Measurements from ENCODE around the gene PARVB. TPM values are rescaled to one million over a fixed set of nuclear protein-coding genes. Genes with fewer than 3 reads are reported as not detected.

PARVB gene
- total RNA-seq, 4 donors from 2014 or later, result 6.6 to 144 (median 30.1) TPM

GRCh38 chr22:44221710-44222475 is 197.8 kb downstream of the PARVB start:
- intact Hi-C loops (cut with DNase I; ENCODE audit: low total_unique reads), result no loop called here
- TF ChIP-seq EP300 (IDR thresholded peaks at IDR 0.05; ENCODE audit: low read depth), result no peak
- TF ChIP-seq CTCF (IDR thresholded peaks at IDR 0.05), result no peak
- no peak for TF ChIP-seq POLR2A (IDR thresholded peaks at IDR 0.05)
- no peak for TF ChIP-seq POLR2AphosphoS5 (IDR thresholded peaks at IDR 0.05)

More at GRCh38 chr22:44221710-44222475, 197.8 kb downstream of the PARVB start:
- in situ Hi-C loops (cut with MboI; ENCODE audit: low pct_ligation_motif_present in 1 of 4, low pct_unique_long_range_greater_than_20kb in 1 of 4, low sequenced_read_pairs in 3 of 4), result no loop called here
- no peaks in the 10 kb centered on the region for H3K27me3 ChIP-seq
- H3K36me3 ChIP-seq, result no peaks in the 10 kb centered on the region
- WGBS, 2 donors (ENCODE audit: low coverage in 1 of 2), result 85 to 100% methylated on average over 3 to 11 of the region's 11 CpGs
- no peak overlapping the region for H3K27ac ChIP-seq
- H3K9me3 ChIP-seq, result no peaks in the 10 kb centered on the region
- DNase-seq, result no peak
- no peak overlapping the region for H3K4me3 ChIP-seq
- H3K4me1 ChIP-seq, result no peaks in the 10 kb centered on the region

Other genes starting within 250 kb of the PARVB start
- 1 to 10 TPM in 1 of 4 donors, under 1 TPM in 2, not detected in 1; 0.68 to 3.7 (median 0.80) TPM for gene EFCAB6, start 212.0 kb upstream of the PARVB start, total RNA-seq
- under 1 TPM in 2 of 4 donors, not detected in 2; 0.32 to 0.68 TPM for gene SULT4A1, start 161.8 kb upstream of the PARVB start, total RNA-seq
- not detected for gene PNPLA5, start 132.3 kb upstream of the PARVB start, total RNA-seq
- under 1 TPM in 1 of 4 donors, not detected in 3; 0.32 TPM for gene PNPLA3, start 100.5 kb upstream of the PARVB start, total RNA-seq
- 10 to 100 TPM in 3 of 4 donors, 1 to 10 TPM in 1; 9.0 to 82.6 (median 33.3) TPM for gene SAMM50, start 68.9 kb upstream of the PARVB start, total RNA-seq
- gene PARVG, start 156.6 kb downstream of the PARVB start, total RNA-seq, result 10 to 100 TPM in 2 of 4 donors, 1 to 10 TPM in 1, under 1 TPM in 1; 1.00 to 37.8 (median 20.6) TPM